Right lobe of liver (tissue), 6 donors: ENCODE data around the gene NAT10. TPM values are rescaled to one million over a fixed set of nuclear protein-coding genes. Genes with fewer than 3 reads are reported as not detected.

Experiments
- ATAC-seq, 4 donors: fragments of 200-7000 bp; cut with Tn5 transposase; one replicate each; pipeline ENCODE4 v1.9.1; 2020; ENCODE audit warnings: mild to moderate bottlenecking in 4 of 4, moderate library complexity in 4 of 4
- DNase-seq, 3 donors: peaks; one replicate each; pipeline ENCODE4 v3.0.0-alpha.2; 2020
- H3K27ac ChIP-seq, 3 donors: fragments of 200-600 bp; one replicate each; pipeline ENCODE4 v1.8.0; 2022
- H3K27me3 ChIP-seq, 2 donors: fragments of 200-600 bp; one replicate each; pipeline ENCODE4 v1.8.0; 2022
- H3K36me3 ChIP-seq, 4 donors: fragments of 200-600 bp; sonication (generic) in 1 of 4; one replicate each; pipeline versions ENCODE4 v1.5.1 to v1.8.0; 2017 to 2022; ENCODE audit warnings: control low read depth in 1 of 4
- H3K4me1 ChIP-seq, 4 donors: fragments of 200-600 bp; sonication (generic) in 1 of 4; one replicate each; pipeline versions ENCODE4 v1.5.1 to v1.8.0; 2017 to 2022; ENCODE audit warnings: control low read depth in 1 of 4
- H3K4me3 ChIP-seq, 3 donors: fragments of 200-600 bp; one replicate each; pipeline ENCODE4 v1.8.0; 2022
- H3K9me3 ChIP-seq, 4 donors: fragments of 200-600 bp; sonication (generic) in 1 of 4; one replicate each; pipeline versions ENCODE4 v1.5.1 to v1.8.0; 2017 to 2022; ENCODE audit warnings: control low read depth in 1 of 4
- CTCF ChIP-seq, 4 donors: fragments of 200-600 bp in 3 of 4; fragments of 450-650 bp in 1 of 4; IDR thresholded peaks; one replicate each; pipeline versions ENCODE4 v1.5.1 to v1.8.0; 2016 to 2022; ENCODE audit warnings: antibody characterized with exemption in 4 of 4, mild to moderate bottlenecking in 2 of 4
- POLR2A ChIP-seq: fragments of 450-650 bp; IDR thresholded peaks from one replicate; pipeline ENCODE4 v1.6.1; 2017; ENCODE audit warnings: antibody characterized with exemption, mild to moderate bottlenecking
- WGBS: methylation state at CpG from one replicate; pipeline ENCODE4 v1.1.6; 2018; ENCODE audit warnings: low coverage, low lambda C conversion rate; ENCODE audit not compliant: insufficient coverage; ENCODE audit errors: missing lambda C conversion rate; 5-methylcytosine and 5-hydroxymethylcytosine counted together
- intact Hi-C, 2 donors: fragments of 100-400 bp; cut with DNase I; formaldehyde crosslinking; loops; one replicate each; pipeline versions ENCODE4 v1.11.2 to v1.14.1; 2022
- total RNA-seq, 6 experiments: library from RNA; depleted of rRNA in 2 of 6; stranded (reverse); fragments of >200 nt in 2 of 6; fragmentation: NEBNext Ultra II Directional in 3 of 6; extraction: Animal tissue kit (Norgen Biotek cat#: 25700) in 3 of 6; gene quantifications; one replicate each; pipeline versions ENCODE4 v1.1.0 to v1.2.4, GENCODE V29; 2016 to 2023
- donor health status: DM: no; HTN: yes; CAD: no.
- donor health status: DM: no; HTN: no; CAD: no.
- donor health status: DM: no; HTN: no; CAD: no.
- donor health status: DM: no; HTN: yes; CAD: no.
- donor health status: DM: no; HTN: yes; CAD: no.

Gene NAT10
- total RNA-seq, 6 experiments from 2014 or later = 11.9 to 22.9 (median 19.1) TPM

- intact Hi-C loops = no loop called here
- TF ChIP-seq POLR2A (no peak), CTCF (IDR thresholded peaks at IDR 0.05) (no peak)
- ATAC-seq = no peak
- H3K27ac ChIP-seq = no peak overlapping the region
- H3K36me3 ChIP-seq = peaks cover 0 to 39% (median 10%) of the 10 kb centered on the region in 4 donors
- no peaks in the 10 kb centered on the region for H3K27me3 ChIP-seq
- H3K4me1 ChIP-seq = no peaks in the 10 kb centered on the region
- WGBS = 61% methylated on average over 4 of the region's 12 CpGs
- no peaks in the 10 kb centered on the region for H3K9me3 ChIP-seq
- H3K4me3 ChIP-seq = no peak overlapping the region
- DNase-seq = no peak
These were observed 60.5 kb downstream of the NAT10 start for GRCh38 chr11:34165786-34166555.

GRCh38 chr11:34166806-34167740, 61.6 kb downstream of the NAT10 start:
- Histone ChIP-seq H3K27me3 (no peaks in the 10 kb centered on the region), H3K4me1 (no peaks in the 10 kb centered on the region), H3K36me3 (peaks cover 0 to 31% (median 10%) of the 10 kb centered on the region in 4 donors), H3K27ac (no peak overlapping the region), H3K4me3 (no peak overlapping the region), H3K9me3 (no peaks in the 10 kb centered on the region)
- intact Hi-C loops = no loop called here
- WGBS = 92% methylated on average over 7 of the region's 16 CpGs
- DNase-seq (no peak), ATAC-seq (no peak)
- no peak for TF ChIP-seq POLR2A
- no peak for TF ChIP-seq CTCF (IDR thresholded peaks at IDR 0.05)

GRCh38 chr11:34167961-34168360, 62.5 kb downstream of the NAT10 start:
- Histone ChIP-seq H3K27ac (no peak overlapping the region), H3K4me3 (no peak overlapping the region), H3K9me3 (no peaks in the 10 kb centered on the region), H3K27me3 (no peaks in the 10 kb centered on the region), H3K4me1 (no peaks in the 10 kb centered on the region), H3K36me3 (peaks cover 0 to 24% (median 10%) of the 10 kb centered on the region in 4 donors)
- no peak for DNase-seq
- WGBS = 46% methylated on average over 2 of the region's 9 CpGs
- ATAC-seq = no peak
- intact Hi-C loops = no loop called here
- TF ChIP-seq CTCF (IDR thresholded peaks at IDR 0.05) = no peak
- TF ChIP-seq POLR2A = no peak

DNA sequence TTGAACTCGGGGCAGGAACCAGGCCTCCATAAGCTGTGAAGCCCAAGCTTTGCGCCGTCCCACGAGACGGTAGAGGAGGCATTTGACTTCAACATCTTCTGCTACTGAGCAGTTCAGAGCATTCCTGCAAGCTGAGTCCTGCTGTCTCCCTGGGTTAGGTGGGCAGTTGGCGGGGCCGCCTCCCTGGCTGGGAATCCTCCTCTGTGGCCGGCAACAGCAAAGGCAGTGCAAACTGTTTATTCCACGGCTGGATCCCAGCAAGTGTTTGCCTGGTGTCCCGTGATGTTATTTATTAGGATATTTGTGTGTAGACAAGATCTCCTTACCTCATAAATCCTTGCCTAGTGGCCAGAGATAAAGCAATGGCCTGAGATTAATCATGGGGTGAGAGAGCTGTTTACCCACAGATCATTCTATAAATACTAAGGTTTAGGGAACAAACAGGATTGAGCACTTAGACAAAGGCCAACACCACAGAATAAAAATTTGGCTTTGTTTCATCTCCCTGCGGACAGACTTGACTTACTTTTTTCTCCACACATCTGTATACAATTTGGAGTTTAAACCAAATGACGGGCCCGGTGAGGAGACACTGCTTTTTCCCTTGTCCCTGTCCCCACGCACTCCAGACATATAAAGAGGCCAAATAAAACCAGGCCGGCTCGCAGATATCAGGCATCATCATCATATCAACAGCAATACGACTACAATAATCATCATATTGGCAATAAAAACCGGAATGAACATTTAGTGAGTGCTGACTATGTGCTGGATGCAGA, 63.4 kb downstream of the NAT10 start:
- TF ChIP-seq POLR2A (no peak), CTCF (IDR thresholded peaks at IDR 0.05) (no peak)
- H3K4me3 ChIP-seq = no peak overlapping the region
- H3K9me3 ChIP-seq = no peaks in the 10 kb centered on the region
- intact Hi-C loops = no loop called here
- WGBS = 64% methylated on average over 11 of the region's 18 CpGs
- H3K36me3 ChIP-seq = peaks cover 0 to 24% (median 10%) of the 10 kb centered on the region in 4 donors
- H3K27ac ChIP-seq = no peak overlapping the region
- ATAC-seq (no peak), DNase-seq (no peak)
- no peaks in the 10 kb centered on the region for H3K4me1 ChIP-seq
- no peaks in the 10 kb centered on the region for H3K27me3 ChIP-seq
